Activated CD4-positive, alpha-beta T cell treated with anti-CD3 and anti-CD28 coated beads for 48 hours (primary cell): ENCODE results near the gene WLS.
"Not testable (repeated sequence)": the region's sequence is repeated elsewhere in the genome, so short reads cannot be mapped to it uniquely, and the experiment has no call there.

Source experiments
- DNase-seq: peaks from one replicate; pipeline ENCODE4 v3.0.0-alpha.2; 2020

Gene WLS

DNA sequence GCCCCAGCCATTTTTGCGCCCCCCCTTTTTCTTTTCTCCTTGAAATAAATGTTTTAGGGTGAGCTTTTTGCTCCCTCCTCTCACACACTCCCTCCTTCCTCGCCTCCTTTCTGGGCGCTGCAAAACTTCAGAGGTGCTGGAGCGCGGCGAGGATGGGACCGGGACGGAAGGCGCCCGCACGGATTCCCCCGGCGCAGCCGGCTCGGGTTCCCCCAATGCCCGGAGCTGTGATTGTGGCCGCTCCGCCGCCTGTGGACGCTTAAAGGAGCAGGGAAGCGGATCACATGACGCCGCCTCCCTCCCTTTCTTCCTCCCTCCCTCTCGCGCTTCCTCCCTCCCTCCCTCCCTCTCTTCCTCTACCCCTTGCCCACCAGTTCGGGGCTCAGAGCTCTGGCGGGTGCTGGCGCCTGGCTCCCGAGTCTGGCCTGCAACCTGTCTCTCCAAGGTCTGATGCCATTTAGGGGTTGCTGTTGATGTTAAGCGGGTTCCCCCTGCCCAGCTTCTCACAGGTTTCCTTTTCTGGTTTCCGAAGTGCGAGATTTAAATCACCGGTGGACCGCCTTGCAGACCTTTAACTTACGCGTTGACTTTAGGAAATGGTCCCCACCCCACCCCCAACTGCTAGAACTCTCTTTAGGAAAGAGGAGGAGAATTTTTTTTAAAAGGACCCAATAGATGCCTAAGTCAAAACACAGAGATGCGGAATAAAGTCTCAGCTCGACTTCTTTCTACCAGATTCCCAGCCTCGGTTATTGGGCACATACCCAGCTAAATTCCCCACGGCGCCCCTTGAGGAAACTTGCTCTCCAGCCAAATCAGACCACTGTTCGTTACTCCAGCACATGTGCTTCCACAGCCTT is at the start of gene WLS:
Gene WLS, minus strand, starts transcription at position 235 of the 860 bp plus-strand sequence. Its CDS starts 224 bp downstream, at position 11.
- DNase-seq: peak; percentile 2

DNA sequence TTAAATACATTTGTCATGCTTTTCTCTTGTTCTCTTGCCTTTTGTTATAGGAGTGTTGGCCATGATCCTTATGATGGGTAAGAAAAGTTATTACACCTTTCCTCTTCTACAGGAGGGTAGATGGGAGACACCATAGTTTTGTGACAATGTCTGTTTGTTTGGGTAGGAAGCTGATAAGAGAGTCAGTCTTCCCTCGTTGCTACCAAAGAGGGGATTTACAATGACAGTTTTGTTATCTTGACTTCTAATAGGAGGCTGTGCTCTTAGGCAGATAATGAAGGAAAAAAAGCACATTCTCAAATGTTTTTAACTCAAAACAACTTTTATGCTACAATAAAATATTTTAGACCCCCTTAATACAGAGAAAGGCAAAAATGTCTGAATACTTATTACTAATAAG is 48.0 kb upstream of the WLS start:
- DNase-seq: no peak

DNA sequence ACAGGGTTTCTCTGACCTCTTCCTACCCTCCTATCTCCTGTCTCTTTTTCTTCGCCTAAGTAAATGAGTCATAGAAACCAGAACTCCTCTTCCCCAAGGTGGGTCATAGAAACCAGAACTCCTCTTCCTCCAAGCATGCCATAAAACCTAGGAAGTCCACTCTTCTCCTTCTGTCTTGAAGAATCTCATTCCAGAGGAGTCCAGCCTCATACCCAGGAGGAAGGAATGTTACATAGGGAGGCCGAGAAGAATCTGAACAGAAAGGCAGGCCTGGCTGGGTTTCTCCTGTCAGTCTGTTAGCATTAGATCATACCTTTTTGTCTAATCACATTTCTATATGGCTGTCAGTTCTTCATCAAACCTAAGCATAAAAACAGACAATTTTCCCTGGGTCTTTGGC is 47.5 kb upstream of the WLS start:
- DNase-seq: no peak

DNA sequence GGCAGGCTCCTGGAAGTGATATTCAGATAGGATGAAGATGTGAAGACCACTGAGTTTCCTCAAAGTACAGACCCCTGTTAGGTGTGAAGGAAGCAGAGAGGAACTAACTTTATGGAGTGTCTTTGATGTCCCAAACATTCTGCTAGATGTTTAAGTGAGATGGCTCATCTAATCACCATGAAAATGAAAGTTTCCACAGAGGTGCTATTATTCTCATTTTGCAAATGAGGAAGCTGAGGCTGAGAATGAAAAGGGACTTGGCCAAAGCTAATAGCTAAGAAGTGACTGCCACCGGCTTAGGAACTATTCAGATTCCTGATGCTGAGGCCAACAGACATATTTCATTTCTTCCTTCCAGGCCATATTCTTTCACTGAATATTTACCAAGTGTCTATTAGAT is 45.9 kb upstream of the WLS start:
- no peak for DNase-seq

DNA sequence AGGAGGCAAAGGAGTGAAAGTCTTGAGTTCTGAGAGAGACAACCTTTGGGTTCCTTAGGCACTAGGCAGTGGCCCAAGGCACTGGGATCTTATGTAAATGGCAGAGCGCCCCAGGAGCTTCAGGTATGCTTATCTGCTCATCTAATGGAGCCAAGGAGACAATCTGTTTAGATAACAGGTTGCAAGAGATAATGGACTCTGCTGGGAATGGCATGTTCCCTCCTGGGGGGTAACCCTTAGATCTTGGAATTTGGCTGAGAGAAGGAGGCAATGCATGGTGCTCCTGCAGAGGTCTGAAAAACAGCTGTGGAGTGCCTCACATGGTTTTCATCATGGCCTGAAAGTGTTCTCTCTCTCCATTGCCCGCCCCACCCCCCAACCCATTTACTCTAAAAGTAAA is 44.1 kb upstream of the WLS start:
- no peak for DNase-seq

DNA sequence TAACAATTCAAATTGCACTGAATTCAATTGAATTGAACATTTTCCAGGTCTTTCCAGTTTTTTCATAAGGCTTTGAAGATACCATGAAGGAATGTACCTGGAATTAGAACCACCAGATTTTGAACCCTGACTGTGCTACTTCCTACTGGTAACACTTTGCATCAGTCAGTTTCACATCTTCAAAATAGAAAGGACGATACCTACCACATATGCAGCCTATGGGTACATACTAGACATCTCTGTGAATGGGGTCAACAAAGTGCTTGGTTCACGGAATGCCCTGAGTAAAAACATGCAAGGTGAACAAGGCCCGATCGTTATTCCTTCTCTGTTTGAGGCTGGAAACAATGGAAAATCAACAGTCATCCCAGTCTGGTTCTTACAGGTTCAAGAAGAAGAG is 41.2 kb upstream of the WLS start:
- no peak for DNase-seq

DNA sequence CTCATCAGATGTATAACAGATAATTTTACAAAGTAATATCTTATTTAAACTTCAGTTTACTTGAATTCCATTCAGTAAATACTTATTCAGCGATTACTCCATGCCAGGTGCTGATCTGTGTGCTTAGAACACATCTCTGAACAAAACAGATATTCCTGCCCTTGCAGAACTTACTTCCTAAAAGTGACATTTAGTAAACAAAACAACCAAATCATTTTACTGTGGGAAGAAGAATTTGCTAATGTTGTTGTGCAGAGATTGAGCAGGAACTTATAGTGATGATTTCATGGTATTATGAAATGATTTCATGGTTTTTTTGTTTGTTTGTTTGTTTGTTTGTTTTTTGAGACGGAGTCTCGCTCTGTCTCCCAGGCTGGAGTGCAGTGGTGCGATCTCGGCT is 39.3 kb upstream of the WLS start:
- DNase-seq: no peak

DNA sequence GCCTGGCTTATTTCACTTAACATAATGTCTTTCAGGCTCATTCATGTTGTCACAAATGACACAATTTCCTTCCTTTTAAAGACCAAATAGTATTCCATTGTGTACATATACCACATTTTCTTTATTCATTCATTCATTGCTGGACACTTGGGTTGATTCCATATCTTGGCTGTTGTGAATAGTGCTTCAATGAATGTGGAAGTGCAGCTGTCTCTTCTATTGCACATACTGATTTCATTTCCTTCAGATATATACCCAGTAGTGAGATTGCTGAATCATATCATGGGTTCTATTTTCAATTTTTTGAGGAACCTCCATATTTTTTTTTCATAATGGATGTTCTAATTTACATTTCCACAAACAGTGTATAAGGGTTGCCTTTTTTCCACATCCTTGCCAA is 38.6 kb upstream of the WLS start:
- no peak for DNase-seq

DNA sequence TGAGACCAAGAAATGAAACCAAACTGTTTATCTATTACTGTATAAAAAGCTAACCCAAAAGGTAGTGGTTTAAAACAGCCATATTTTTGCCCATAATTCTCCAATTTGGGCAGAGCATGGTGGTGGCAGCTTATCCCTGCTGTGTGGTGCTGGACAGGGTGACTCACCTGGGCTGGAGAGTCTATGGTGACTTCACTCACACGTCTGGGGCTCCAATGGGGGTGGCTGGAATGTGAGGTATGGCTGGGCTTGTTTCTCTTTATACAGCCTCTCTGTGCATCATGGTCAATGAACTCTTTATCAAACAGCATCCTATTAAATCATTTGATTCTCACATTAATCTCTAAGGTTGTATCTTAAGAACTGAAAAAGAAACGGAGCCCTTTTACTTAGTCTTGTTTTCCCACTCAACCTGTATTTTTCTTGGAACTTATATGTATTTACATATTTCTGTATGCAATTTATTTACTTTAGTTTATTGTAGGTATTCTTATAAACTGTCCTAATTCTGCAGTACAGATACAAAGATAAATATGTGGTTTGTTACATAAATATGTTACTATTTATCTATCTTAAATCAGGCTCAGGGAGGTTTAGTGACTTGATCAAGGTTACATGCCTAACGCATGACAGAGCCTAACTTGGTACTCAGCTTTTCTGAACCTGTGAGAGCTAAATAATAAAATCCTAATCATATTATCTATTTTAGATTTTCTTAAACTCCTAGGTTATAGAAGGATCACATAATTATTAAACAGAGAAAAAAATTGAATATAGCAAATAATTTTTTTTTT is 37.5 kb upstream of the WLS start:
- no peak for DNase-seq

DNA sequence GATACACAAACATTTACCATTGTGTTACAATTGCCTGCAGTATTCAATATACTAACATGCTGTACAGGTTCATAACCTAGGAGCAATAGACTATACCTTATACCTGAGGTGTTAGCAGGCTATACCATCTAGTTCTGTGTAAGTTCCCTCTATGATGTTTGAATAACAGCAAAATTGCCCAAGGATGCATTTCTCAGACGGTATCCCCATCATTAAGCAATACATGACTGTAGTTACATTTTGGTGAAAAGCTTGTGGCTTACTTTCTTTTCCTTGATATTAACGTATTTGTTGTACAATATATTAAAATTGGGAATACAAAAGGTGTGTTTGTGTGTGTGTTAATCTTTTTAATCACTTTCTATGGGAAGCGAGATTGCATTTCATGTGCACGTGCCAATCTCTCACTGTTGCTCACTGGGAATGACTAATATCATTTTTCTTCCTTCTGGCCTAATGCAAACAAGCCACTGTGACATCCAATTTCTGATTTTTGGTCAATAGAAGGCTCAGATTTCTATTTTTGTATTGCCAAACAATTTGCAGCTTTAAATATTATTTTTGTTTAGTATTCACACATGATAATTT is 36.7 kb upstream of the WLS start:
- DNase-seq: no peak

DNA sequence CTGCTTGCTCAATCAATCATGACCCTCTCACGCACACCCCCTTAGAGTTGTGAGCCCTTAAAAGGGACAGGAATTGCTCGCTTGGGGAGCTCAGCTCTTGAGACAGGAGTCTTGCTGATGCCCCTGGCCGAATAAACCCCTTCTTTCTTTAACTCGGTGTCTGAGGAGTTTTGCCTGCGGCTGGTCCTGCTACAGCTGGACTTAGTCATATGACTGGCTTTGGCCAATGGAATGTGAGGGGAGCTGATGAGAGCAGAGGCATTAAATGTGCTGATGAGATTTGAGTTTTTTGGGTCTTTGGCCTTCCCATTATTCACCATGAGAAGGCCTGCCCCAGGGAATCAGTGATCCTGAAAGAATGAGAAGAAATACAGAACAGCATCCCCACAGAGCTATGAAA is 24.5 kb upstream of the WLS start:
- DNase-seq: not testable (repeated sequence)

DNA sequence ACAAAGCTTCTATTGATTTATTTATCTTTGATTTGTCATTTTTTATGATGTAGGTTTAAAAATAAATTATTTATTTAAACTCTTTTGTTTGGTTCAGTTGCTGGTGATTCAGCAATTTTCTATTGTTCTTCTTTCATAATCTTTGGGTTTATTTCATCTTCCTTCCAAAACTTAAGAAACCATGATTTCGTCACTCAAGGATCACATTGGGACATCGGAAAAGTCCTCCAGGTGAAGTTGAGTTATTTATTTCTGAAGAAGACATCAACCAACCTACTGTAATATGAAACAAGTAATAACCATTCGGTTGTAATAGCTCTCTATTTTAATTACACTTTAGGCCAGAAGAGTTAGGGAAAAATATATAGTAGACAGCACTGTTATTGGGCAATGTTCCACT is 23.0 kb upstream of the WLS start:
- no peak for DNase-seq

DNA sequence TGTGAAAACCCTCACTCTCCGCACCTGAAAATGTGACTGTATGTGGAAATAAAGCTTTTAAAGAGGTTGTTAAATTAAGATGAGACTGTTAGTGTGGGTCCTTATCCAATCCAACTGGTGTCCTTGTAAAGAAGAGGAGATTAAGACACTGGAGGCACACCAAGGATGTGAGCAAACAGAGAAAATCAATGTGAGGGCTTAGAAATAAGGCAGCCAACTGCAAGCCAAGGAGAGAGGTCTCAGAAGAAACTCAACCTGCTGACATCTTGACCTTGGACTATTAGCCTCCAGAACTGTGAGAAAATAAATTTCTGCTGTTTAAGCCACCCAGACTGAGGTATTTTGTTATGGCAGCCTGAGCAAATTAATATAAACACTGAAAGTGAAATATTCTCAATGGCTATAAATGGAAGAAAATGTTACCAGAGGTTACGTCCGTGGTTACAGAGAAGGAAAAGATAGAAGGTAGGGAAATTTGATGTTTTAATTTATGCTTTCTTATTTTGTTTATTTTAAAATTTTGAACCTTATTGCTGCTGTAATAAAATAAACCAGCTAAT is 22.4 kb upstream of the WLS start:
- DNase-seq: no peak

DNA sequence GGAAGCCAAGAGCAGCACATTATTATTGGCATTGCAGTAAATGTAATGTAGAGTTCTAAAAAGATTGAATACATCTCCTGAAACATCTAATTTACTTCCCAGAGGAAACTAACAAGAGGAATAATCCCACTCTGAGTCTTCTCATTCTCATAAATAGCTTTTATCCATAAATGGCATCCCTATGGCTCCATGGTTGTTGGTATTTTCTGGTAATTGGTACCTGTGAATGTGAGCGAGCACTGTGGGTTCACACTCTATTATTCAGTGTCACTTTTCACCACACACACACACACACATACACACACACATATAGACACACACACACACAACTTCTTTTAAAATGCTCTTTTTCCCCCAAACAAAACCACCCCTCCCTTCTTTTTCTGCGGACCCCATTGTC is 4.7 kb upstream of the WLS start:
- no peak for DNase-seq

DNA sequence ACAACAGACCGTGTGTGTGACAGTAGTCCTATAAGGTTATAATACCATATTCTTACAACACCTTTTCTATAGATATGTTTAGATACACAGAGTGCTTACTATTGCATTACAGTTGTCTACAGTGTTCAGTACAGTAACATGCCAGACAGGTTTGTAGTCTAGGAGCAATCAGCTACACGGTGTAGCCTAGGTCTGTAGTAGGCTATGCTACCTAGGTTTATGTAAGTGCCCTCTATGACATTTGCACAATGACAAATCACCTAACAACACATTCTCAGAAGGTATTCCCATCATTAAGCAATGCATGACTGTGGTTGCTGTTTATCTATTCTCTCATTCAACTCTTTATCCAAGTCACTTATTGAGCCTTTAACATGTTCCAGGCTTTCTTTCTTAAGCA is 1.8 kb upstream of the WLS start:
- DNase-seq: no peak

DNA sequence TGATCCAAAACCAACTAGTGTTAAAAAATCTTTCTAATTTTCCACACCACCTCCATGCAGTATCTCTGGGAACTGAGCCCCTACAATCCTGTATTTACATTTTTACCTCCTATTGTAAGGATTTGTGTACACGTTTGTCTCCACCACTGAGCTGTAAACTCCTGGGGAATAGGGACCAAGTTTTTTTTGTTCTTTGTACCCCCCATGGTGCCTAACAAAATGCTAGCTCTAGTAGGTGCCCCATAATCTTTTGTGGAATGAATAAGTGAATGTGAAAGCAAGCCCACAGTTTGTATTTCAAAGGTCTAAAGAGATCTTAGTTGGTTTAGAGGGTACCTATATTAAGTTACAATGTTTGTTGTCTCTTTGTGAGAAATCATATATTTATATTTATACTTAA is 879 bp upstream of the WLS start:
- DNase-seq: no peak

DNA sequence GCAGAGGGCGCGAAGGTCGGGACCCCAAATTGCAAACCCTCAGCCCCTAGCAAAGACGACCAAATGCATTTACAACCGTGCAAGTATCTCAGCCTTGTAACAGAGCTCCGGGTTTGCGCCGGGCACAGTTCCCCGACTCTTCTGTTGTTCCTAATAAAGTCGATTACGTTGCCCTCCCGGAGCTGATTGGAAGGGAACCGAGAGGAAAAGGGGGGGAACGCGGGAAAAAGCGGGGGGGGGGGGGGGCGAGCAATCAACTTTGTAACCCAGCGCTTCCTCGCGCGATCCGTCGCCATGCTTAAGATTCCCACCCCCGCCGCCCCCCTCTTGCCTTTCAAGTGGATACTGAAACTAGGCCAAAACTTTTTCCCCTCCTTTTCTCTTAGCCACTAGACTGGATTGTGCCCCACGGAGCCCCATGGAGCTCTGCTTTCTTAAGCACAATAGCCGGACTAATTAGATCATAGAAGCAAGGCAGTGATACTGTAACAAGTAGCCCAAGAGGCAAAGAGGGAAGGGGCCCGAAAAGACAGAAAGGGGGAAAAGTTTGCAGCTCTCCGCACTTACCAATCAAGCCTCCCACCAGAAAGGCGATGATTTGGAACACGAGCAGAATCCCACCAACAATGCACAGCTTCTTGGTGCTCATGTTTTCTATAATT is 565 bp downstream of the WLS start:
- no peak for DNase-seq

DNA sequence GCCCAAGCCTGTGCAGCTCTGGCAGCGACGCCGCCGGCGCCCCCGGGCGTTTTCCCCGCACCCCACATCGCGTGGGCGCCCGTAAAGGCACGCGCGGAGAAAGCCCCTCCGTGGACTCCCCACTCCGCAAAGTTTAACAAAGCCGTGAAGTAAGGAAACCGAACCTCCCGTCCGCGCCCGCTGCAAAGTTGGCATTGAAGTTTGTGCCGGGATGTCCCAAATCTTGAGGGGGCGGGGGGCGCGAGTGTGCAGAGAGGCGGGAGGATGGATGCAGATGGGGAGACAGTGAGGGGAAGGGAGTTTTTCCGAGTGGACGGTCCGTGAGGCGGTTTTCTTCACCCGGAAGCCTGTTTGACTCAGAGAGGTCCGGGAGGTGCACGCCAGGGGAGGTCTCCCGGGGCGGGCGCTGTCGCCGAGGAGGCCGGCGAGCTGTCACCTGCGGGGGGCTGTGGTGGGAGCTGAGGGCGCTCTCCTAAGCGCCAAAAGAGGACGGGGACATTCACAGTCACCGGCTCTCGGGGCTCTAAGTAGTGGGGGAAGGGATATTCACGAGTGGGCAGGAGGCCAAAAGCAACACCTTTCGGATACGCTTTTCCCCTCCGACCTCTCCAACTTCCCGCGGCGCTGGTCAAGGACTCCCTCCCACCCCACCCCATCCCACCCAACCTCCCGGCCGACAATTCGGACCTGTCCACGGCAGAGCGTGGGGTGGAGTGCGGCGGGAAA is 1.3 kb downstream of the WLS start:
- DNase-seq: no peak

DNA sequence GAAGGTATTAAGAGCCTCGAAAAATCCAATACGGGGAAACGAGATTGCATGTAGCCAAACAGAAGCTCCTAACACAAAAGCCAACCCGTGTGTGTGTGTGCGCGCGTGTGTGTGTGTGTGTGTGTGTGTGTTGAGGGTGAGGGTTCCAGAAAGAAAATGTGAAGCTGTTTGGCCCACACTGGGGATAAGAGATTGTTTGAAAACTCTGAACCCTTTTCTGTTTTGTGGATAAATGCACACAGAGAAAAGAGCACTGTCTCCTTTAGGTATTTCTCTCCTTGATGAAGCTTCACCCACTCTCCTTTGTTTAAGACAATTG is 1.9 kb downstream of the WLS start:
- DNase-seq: no peak

DNA sequence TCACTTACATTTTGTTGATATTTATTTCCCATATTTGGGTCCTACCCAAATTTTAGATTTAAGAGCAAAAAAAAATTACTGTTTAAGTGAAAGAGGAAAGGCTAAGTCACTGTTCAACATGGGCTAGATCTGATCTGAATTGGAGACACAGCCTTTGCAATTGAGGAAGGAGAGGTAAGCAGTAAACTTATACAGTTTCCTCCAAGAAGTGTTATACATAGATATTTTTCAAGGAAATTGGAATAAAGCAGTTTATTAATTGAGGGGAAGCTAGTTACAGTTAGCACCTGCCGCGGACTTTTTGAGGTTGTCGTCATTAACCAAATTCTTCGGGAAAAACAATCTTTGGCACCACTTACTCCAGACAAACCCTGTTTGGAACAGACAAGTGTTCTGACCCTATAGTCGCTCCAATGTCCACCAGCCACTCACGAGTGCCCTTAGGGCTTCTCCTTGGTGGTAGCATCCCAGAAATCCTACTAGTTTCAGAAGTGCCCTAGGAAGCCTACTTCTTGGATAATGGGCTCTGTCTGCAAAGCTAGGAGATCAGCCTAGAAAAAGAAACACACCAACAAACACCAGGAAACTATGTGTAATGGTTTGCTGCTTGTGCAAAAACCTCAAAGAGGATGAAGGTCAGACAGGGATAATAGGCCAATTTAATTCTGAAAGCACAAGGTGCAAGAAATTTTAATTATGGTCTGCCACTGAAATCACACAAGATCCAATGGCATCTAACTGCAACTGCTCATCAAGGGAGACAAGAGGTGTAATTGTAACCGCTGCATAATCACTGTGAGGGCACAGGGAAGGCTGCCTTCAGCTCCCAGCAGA is 2.5 kb downstream of the WLS start:
- no peak for DNase-seq

DNA sequence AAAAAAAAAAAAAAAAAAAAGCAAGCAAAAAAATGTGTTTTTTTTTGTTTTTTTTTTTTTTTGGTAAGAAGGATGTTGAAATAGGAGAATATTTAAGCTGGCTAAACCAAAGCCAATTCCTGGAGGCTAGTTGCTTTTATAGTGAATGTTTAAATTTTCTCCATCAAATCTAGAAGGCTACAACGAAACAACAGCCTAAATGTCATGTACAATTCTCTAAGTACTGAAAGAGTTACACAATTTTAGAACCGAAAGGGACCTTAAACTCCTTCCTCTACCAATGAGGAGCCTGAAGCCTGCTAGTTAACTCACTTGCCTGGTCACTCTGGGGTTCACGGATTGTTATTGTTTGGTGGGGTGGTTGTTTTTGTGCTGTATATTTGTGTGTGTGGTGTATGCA is 3.5 kb downstream of the WLS start:
- DNase-seq: no peak

DNA sequence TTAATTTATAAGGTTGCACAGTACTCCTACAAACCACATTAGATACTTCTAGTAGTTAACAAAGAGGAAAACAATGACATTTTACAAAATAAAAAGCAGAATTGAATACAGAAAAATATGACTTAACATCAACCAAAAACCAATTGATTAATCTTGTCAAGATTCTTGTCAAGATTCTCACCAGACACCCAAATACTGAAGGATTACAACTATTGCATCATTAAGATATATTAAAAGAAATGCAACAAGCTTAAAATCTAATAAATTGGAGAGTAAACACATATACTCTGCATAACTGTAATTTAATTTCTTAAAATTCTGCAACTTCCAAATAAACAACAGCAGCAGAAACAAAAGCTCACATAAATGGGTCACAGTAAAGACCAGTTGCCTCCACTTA is 4.7 kb downstream of the WLS start:
- no peak for DNase-seq
